ENCODE data around the gene ACAP3. TPM values are rescaled to one million over a fixed set of nuclear protein-coding genes. Genes with fewer than 3 reads are reported as not detected.
A peak's percentile ranks its signal among the peaks of the same experiment; 100 is the strongest.

ACAP3 gene
- total and polyA plus RNA-seq, 4 donors, result 2.7 to 24.8 (median 15.0) TPM

- Histone ChIP-seq H3K36me3 (ENCODE audit: control insufficient read depth in 4 of 4, insufficient read depth in 3 of 4, low read depth in 1 of 4, low read length in 3 of 4) (peaks cover 0 to 6% (median 1%) of the 10 kb centered on the region in 4 donors), H3K27ac (ENCODE audit: low read depth in 1 of 2, low read length in 2 of 2) (peak overlapping the region in 1 of 2 donors; percentile 23), H3K9ac (ENCODE audit: low read depth in 1 of 2, low read length in 2 of 2) (peak overlapping the region in 1 of 2 donors; percentile 56), H3K4me1 (ENCODE audit: control insufficient read depth in 4 of 4, insufficient read depth in 4 of 4, low read length in 3 of 4) (peaks cover 34 to 58% (median 53%) of the 10 kb centered on the region in 4 donors), H3K4me3 (ENCODE audit: low read depth in 1 of 3, low read length in 3 of 3) (peak overlapping the region in 1 of 3 donors; percentile 2), H3K27me3 (ENCODE audit: control insufficient read depth in 4 of 4, insufficient read depth in 4 of 4, low read length in 3 of 4) (no peaks in the 10 kb centered on the region), H3K9me3 (ENCODE audit: control insufficient read depth in 4 of 4, low read length in 3 of 4) (no peaks in the 10 kb centered on the region)
- no peak for DNase-seq (ENCODE audit: low spot score)
- TF ChIP-seq HNF4A (conservative IDR thresholded peaks at IDR 0.05), result peak; percentile 12 to 14
- no peak for TF ChIP-seq RAD21 (IDR thresholded peaks at IDR 0.05)
- no peak for TF ChIP-seq YY1 (IDR thresholded peaks at IDR 0.05)
- no peak for TF ChIP-seq NR2F2 (IDR thresholded peaks at IDR 0.05)
- 45% methylated on average over 12 of the region's 12 CpGs for WGBS
These were observed 38.2 kb upstream of the ACAP3 start for GRCh38 chr1:1345860-1346500.

GRCh38 chr1:1345384-1345783, 37.7 kb upstream of the ACAP3 start:
- WGBS, result 83% methylated on average over 16 of the region's 16 CpGs

More at GRCh38 chr1:1345384-1345783, 37.7 kb upstream of the ACAP3 start:
- H3K4me3 ChIP-seq (ENCODE audit: low read depth in 1 of 3, low read length in 3 of 3), result no peak overlapping the region
- H3K36me3 ChIP-seq (ENCODE audit: control insufficient read depth in 4 of 4, insufficient read depth in 3 of 4, low read depth in 1 of 4, low read length in 3 of 4), result peaks cover 0 to 12% (median 4%) of the 10 kb centered on the region in 4 donors
- TF ChIP-seq HNF4G (IDR thresholded peaks at IDR 0.05) (no peak), ZBTB33 (IDR thresholded peaks at IDR 0.05) (no peak), REST (IDR thresholded peaks at IDR 0.05) (no peak), RXRA (IDR thresholded peaks at IDR 0.05) (no peak), TAF1 (conservative IDR thresholded peaks at IDR 0.05) (no peak), RAD21 (IDR thresholded peaks at IDR 0.05) (no peak), HNF4A (conservative IDR thresholded peaks at IDR 0.05) (no peak), EGR1 (IDR thresholded peaks at IDR 0.05; ENCODE audit: low read depth in 2 of 2) (no peak), NR2F2 (IDR thresholded peaks at IDR 0.05) (no peak), MAX (IDR thresholded peaks at IDR 0.05) (no peak)
- TF ChIP-seq, protein P1, sequence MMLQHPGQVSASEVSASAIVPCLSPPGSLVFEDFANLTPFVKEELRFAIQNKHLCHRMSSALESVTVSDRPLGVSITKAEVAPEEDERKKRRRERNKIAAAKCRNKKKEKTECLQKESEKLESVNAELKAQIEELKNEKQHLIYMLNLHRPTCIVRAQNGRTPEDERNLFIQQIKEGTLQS (IDR thresholded peaks at IDR 0.05), result no peak
- H3K4me1 ChIP-seq (ENCODE audit: control insufficient read depth in 4 of 4, insufficient read depth in 4 of 4, low read length in 3 of 4), result peaks cover 34 to 58% (median 53%) of the 10 kb centered on the region in 4 donors
- DNase-seq (ENCODE audit: low spot score), result no peak
- no peaks in the 10 kb centered on the region for H3K9me3 ChIP-seq (ENCODE audit: control insufficient read depth in 4 of 4, low read length in 3 of 4)
- H3K27ac ChIP-seq (ENCODE audit: low read depth in 1 of 2, low read length in 2 of 2), result peak overlapping the region; percentile 15 to 67
- H3K27me3 ChIP-seq (ENCODE audit: control insufficient read depth in 4 of 4, insufficient read depth in 4 of 4, low read length in 3 of 4), result no peaks in the 10 kb centered on the region
- H3K9ac ChIP-seq (ENCODE audit: low read depth in 1 of 2, low read length in 2 of 2), result peak overlapping the region in 1 of 2 donors; percentile 56

Data from liver (tissue), 9 donors.